Measurements from ENCODE around the gene PLA2G12B.

Gene PLA2G12B

DNA sequence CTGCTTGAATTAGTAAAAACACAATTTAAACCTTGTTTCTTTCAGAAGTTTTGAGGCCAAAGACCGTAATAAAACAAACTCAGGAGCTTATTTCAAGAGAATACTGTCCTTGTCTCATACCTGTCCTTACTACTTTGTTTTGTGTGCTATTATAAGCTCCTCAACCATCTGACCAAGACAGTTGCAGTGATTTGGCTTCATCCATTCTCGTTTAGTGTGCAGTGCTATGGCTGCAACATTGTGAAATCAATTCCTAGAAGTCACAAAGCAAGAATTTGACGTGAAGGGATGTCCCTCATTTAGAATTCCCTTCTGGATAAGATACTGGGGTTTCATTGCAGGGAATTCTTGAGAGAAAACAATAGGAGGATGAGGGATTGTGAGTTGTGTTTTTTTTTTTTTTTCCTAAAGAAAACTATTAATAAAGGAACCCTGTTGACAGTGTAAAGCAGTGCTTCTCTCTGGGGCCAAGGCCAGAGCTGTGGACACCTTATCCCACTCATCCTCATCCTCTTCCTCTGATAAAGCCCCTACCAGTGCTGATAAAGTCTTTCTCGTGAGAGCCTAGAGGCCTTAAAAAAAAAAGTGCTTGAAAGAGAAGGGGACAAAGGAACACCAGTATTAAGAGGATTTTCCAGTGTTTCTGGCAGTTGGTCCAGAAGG is 61.3 kb downstream of the PLA2G12B start, which contains the start of gene OIT3:
Gene OIT3, plus strand, starts transcription at position 604 of the 663 bp plus-strand sequence. CDS start 60 bp downstream, outside the sequence.
- H3K4me2 ChIP-seq = no peak within 1 kb of the TSS
- TF ChIP-seq Cebpa-rat (IDR thresholded peaks at IDR 0.05) = no peak
- peaks cover 11% of the 10 kb centered on the region; the same call in 1 of the 2 replicates for H3K9me3 ChIP-seq
- no peaks in the 10 kb centered on the region for H3K27me3 ChIP-seq
- no peak within 1 kb of the TSS for H3K9ac ChIP-seq
- no peak within 1 kb of the TSS for H3K27ac ChIP-seq
- H3K4me1 ChIP-seq = peaks cover 7% of the 10 kb centered on the region
- no peaks in the 10 kb centered on the region for H4K20me1 ChIP-seq
- peaks cover 7% of the 10 kb centered on the region for H3K36me3 ChIP-seq
- no peak within 1 kb of the TSS for H3K4me3 ChIP-seq

DNA sequence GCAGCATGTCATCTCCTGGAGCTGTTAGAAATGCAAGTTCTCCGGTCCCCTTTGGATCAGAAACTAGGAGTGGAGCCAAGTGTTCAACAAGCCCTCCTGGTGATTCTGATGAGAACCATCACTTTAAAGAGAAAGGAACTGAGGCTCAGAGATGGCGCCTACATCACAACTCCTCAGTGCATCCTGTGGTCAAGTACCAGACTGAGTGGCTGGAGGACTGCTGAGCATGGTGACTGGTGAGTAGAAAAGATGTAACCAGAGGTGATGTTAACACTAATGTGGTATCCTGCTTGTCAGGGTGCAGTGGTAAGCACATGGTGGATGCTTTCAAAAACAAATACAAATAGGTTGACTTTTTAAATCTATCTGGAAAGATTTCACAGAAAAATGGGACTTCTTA is 64.5 kb downstream of the PLA2G12B start:
- Histone ChIP-seq H3K36me3 (peaks cover 13% of the 10 kb centered on the region), H3K9ac (no peak overlapping the region), H3K4me2 (no peak overlapping the region), H3K27me3 (no peaks in the 10 kb centered on the region), H3K4me1 (peaks cover 38% of the 10 kb centered on the region), H3K4me3 (no peak overlapping the region), H3K9me3 (peaks cover 17% of the 10 kb centered on the region; the same call in 1 of the 2 replicates), H4K20me1 (no peaks in the 10 kb centered on the region), H3K27ac (no peak overlapping the region)
- TF ChIP-seq Cebpa-rat (IDR thresholded peaks at IDR 0.05) = no peak

DNA sequence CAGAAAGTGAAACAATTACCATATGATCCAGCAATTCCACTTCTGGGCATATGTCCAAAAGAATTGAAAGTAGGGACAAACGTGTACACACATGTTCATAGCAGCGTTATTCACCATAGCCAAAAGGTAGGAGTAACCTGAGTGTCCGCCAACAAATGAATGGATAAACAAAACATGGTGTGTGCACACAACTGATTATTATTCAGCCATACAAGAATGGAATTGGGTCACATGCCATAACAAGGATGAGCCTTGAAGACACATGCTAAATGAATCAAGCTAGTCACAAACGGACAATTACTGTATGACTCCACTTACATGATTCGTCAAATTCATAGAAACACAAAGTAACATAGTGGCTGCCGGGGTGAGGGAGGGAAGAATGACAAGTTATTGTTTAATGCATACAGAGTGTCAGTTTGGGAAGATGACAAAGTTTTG is 65.2 kb downstream of the PLA2G12B start:
- Histone ChIP-seq H3K4me2 (no peak overlapping the region), H3K9me3 (peaks cover 19% of the 10 kb centered on the region; the same call in 1 of the 2 replicates), H3K4me3 (no peak overlapping the region), H4K20me1 (no peaks in the 10 kb centered on the region), H3K36me3 (peaks cover 19% of the 10 kb centered on the region), H3K9ac (no peak overlapping the region), H3K27ac (no peak overlapping the region), H3K27me3 (no peaks in the 10 kb centered on the region), H3K4me1 (peaks cover 45% of the 10 kb centered on the region)
- no peak for TF ChIP-seq Cebpa-rat (IDR thresholded peaks at IDR 0.05)

DNA sequence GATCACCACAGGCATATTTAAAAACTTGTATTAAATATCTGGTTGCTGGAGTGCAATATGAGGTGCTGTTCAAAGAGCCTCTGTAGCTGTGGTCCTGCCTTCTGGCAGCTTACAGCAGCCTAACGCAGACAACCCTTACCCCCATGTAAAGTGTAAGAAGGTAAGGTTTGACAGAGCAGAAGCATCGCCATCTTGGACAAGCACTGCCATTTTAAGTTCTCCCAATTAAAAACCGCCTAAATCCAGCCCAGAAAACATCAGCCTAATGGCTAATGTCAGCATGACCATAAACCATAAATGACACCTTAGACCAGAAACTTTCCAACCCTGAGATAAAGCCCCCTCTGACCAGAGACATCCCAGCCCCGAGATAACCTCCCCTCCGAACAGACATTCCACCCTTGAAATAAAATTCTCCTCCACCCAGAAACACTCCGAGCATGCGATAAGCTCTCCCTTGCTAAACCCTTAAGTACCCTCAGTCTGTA is 66.4 kb downstream of the PLA2G12B start:
- no peaks in the 10 kb centered on the region for H3K27me3 ChIP-seq
- H3K36me3 ChIP-seq = peaks cover 29% of the 10 kb centered on the region
- H3K4me3 ChIP-seq = peak overlapping the region; percentile 59; the same call in 1 of the 2 replicates
- H3K4me1 ChIP-seq = peaks cover 49% of the 10 kb centered on the region
- H3K4me2 ChIP-seq = peak overlapping the region; percentile 87
- TF ChIP-seq Cebpa-rat (IDR thresholded peaks at IDR 0.05) = no peak
- H4K20me1 ChIP-seq = no peaks in the 10 kb centered on the region
- H3K27ac ChIP-seq = peak overlapping the region; percentile 90
- H3K9ac ChIP-seq = peak overlapping the region; percentile 71; the same call in 1 of the 2 replicates
- H3K9me3 ChIP-seq = peaks cover 22% of the 10 kb centered on the region

- H3K27me3 ChIP-seq = no peaks in the 10 kb centered on the region
- peaks cover 49% of the 10 kb centered on the region for H3K4me1 ChIP-seq
- peak overlapping the region; percentile 90 for H3K27ac ChIP-seq
- peak overlapping the region; percentile 87 for H3K4me2 ChIP-seq
- H3K4me3 ChIP-seq = peak overlapping the region; percentile 59
- H3K36me3 ChIP-seq = peaks cover 35% of the 10 kb centered on the region
- TF ChIP-seq Cebpa-rat (IDR thresholded peaks at IDR 0.05) = no peak
- peak overlapping the region; percentile 71 for H3K9ac ChIP-seq
- H3K9me3 ChIP-seq = peaks cover 34% of the 10 kb centered on the region
- H4K20me1 ChIP-seq = no peaks in the 10 kb centered on the region
Measured at GRCh38 chr10:72887043-72887442, 67.6 kb downstream of the PLA2G12B start.

GRCh38 chr10:72886621-72887020 is 68.0 kb downstream of the PLA2G12B start:
- H4K20me1 ChIP-seq = no peaks in the 10 kb centered on the region
- H3K27ac ChIP-seq = peak overlapping the region; percentile 90
- peaks cover 35% of the 10 kb centered on the region for H3K36me3 ChIP-seq
- H3K4me1 ChIP-seq = peaks cover 49% of the 10 kb centered on the region
- H3K4me2 ChIP-seq = peak overlapping the region; percentile 87
- H3K27me3 ChIP-seq = no peaks in the 10 kb centered on the region
- no peak for TF ChIP-seq Cebpa-rat (IDR thresholded peaks at IDR 0.05)
- H3K4me3 ChIP-seq = peak overlapping the region; percentile 59
- peak overlapping the region; percentile 71 for H3K9ac ChIP-seq
- H3K9me3 ChIP-seq = peaks cover 38% of the 10 kb centered on the region

GRCh38 chr10:72885953-72886352 is 68.7 kb downstream of the PLA2G12B start:
- Histone ChIP-seq H3K9ac (peak overlapping the region; percentile 71; the same call in 1 of the 2 replicates), H3K4me3 (no peak overlapping the region), H3K27me3 (no peaks in the 10 kb centered on the region), H3K36me3 (peaks cover 35% of the 10 kb centered on the region), H3K4me2 (peak overlapping the region; percentile 87), H3K9me3 (peaks cover 44% of the 10 kb centered on the region), H4K20me1 (no peaks in the 10 kb centered on the region), H3K27ac (peak overlapping the region; percentile 90), H3K4me1 (peaks cover 49% of the 10 kb centered on the region)
- no peak for TF ChIP-seq Cebpa-rat (IDR thresholded peaks at IDR 0.05)
